H1 (cell line): ENCODE measurements around the gene HOXD1. TPM values are rescaled to one million over a fixed set of nuclear protein-coding genes. Genes with fewer than 3 reads are reported as not detected.

Experiments
- BRCA1 ChIP-seq: IDR thresholded peaks from 2 replicates; pipeline ENCODE4 v1.6.1; 2012; ENCODE audit warnings: low read depth, low read length, improper control_type of control experiment
- CTBP2 ChIP-seq: IDR thresholded peaks from 2 replicates; pipeline ENCODE4 v1.7.0; 2011; ENCODE audit warnings: borderline replicate concordance, mild to moderate bottlenecking, moderate library complexity, mixed read lengths, low read length; ENCODE audit not compliant: insufficient read depth, insufficient read length
- EP300 ChIP-seq, 2 experiments: IDR thresholded peaks; 1 replicate in 1 of 2; 2 replicates in 1 of 2; pipeline ENCODE4 v1.6.1; 2011 to 2012; ENCODE audit warnings: low read depth in 2 of 2, low read length in 2 of 2, mild to moderate bottlenecking in 2 of 2, borderline replicate concordance in 1 of 2, inconsistent platforms in 1 of 2, moderate library complexity in 1 of 2
- GABPA ChIP-seq: IDR thresholded peaks from 2 replicates; pipeline ENCODE4 v1.6.1; 2011; ENCODE audit warnings: mild to moderate bottlenecking, low read length, moderate library complexity, borderline replicate concordance; ENCODE audit not compliant: insufficient read depth
- JUN ChIP-seq: IDR thresholded peaks from 2 replicates; pipeline ENCODE4 v1.6.1; 2011; ENCODE audit warnings: low read depth, mild to moderate bottlenecking, improper control_type of control experiment, low read length
- PHF8 ChIP-seq: fragments of 200-600 bp; sonication (generic); conservative IDR thresholded peaks from 2 replicates; pipeline ENCODE4 v1.7.1; 2012; ENCODE audit warnings: low read depth, mild to moderate bottlenecking, inconsistent platforms, low read length, moderate library complexity
- RAD21 ChIP-seq, 2 experiments: IDR thresholded peaks in 1 of 2; conservative IDR thresholded peaks in 1 of 2; 2 replicates each; pipeline ENCODE4 v1.6.1; 2011; ENCODE audit warnings: low read depth in 2 of 2, low read length in 2 of 2, improper control_type of control experiment in 1 of 2, inconsistent platforms in 1 of 2, mild to moderate bottlenecking in 1 of 2, moderate library complexity in 1 of 2
- TBP ChIP-seq: IDR thresholded peaks from 2 replicates; pipeline ENCODE4 v1.6.1; 2011; ENCODE audit warnings: low read depth, low read length, improper control_type of control experiment
- TEAD4 ChIP-seq: IDR thresholded peaks from 2 replicates; pipeline ENCODE4 v1.6.1; 2012; ENCODE audit warnings: low read depth, low read length, inconsistent platforms, mixed read lengths
- YY1 ChIP-seq: IDR thresholded peaks from 2 replicates; pipeline ENCODE4 v1.6.1; 2011; ENCODE audit warnings: low read depth, mild to moderate bottlenecking, low read length
- ZNF274 ChIP-seq: IDR thresholded peaks from 2 replicates; pipeline ENCODE4 v1.7.0; 2012; ENCODE audit warnings: low read length, borderline replicate concordance; ENCODE audit errors: extremely low read depth
- polyA plus RNA-seq, 7 experiments: library from polyadenylated mRNA; depleted of rRNA in 3 of 7; stranded (reverse) in 5 of 7; unstranded in 2 of 7; fragments of >200 nt in 5 of 7; fragments of 200-250 nt in 2 of 7; gene quantifications; 1 replicate in 5 of 7; 2 replicates in 1 of 7; 4 replicates in 1 of 7; pipeline versions ENCODE4 v1.2.1 to v1.2.3, GENCODE V29; 2011 to 2013; ENCODE audit warnings: missing spikeins in 2 of 7, mixed read lengths in 2 of 7
- total RNA-seq: library from RNA; stranded (reverse); fragmentation: NEBNext Ultra II Directional; extraction: Animal tissue kit (Norgen Biotek cat#: 25700); gene quantifications from 2 replicates; pipeline ENCODE4 v1.2.1, GENCODE V29; 2021
- TF ChIP-seq, protein P1 (sequence below): IDR thresholded peaks from 2 replicates; pipeline ENCODE4 v1.6.1; 2011; ENCODE audit warnings: low read depth, mild to moderate bottlenecking, low read length; ENCODE audit not compliant: insufficient read depth

The HOXD1 gene
- total and polyA plus RNA-seq, 2 of the 8 experiments (the other 6 are each of a cell fraction or from before 2014, with no cell fraction given) = 0.03 TPM; not detected in 1

DNA sequence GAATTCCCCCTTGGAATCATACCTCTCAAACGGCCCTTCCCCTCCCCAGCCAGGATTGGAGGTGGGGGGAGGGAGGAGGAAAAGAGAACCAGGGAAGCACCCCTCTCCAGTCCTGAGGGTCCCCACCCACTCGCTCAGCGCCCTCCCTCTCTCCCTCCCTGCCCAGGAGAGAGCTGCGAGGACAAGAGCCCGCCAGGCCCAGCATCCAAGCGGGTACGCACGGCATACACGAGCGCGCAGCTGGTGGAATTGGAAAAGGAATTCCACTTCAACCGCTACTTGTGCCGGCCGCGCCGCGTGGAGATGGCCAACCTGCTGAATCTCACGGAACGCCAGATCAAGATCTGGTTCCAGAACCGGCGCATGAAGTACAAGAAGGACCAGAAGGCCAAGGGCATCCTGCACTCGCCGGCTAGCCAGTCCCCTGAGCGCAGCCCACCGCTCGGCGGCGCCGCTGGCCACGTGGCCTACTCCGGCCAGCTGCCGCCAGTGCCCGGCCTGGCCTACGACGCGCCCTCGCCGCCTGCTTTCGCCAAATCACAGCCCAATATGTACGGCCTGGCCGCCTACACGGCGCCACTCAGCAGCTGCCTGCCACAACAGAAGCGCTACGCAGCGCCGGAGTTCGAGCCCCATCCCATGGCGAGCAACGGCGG lies 17.0 kb upstream of the HOXD1 start (continued):
- TF ChIP-seq TBP (no peak), ZNF274 (no peak), TEAD4 (no peak), CTBP2 (peak; percentile 98), YY1 (peak; percentile 58; the same call in 1 of the 2 replicates), RAD21 (IDR thresholded peaks at IDR 0.05 in 1 of 2, conservative IDR thresholded peaks at IDR 0.05 in 1 of 2; ENCODE audit: low read depth in 2 of 2, low read length in 2 of 2) (no peak; a peak in 1 of 4 replicates), GABPA (no peak), EP300 (IDR thresholded peaks at IDR 0.05; ENCODE audit: borderline replicate concordance in 1 of 2, low read depth in 2 of 2, low read length in 2 of 2) (no peak), BRCA1 (no peak), JUN (no peak), PHF8 (no peak)
- TF ChIP-seq, protein P1, sequence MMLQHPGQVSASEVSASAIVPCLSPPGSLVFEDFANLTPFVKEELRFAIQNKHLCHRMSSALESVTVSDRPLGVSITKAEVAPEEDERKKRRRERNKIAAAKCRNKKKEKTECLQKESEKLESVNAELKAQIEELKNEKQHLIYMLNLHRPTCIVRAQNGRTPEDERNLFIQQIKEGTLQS = no peak
